WTC11 (cell line): ENCODE results near the gene ZNF609.

Experiments
- CTCF ChIP-seq: fragments of 200-600 bp; IDR thresholded peaks from 2 replicates; pipeline ENCODE4 v1.8.0; 2022; ENCODE audit warnings: antibody characterized with exemption
- ZNF281 ChIP-seq: sonication (generic); formaldehyde crosslinking; IDR thresholded peaks from 2 replicates; pipeline ENCODE4 v1.8.0; 2023; ENCODE audit warnings: mild to moderate bottlenecking, missing genetic modification reagents

GRCh38 chr15:64548235-64548634, 87.9 kb downstream of the ZNF609 start:
- TF ChIP-seq ZNF281 (CRISPR knock-in tag) (no peak), CTCF (no peak)
